Activated naive CD8-positive, alpha-beta T cell treated with anti-CD3 and anti-CD28 coated beads, Interleukin-2, amount 50 U/mL, for 16 hours (primary cell): ENCODE data around the gene MAPKAPK3.

Experiments
- DNase-seq: peaks from one replicate; pipeline ENCODE4 v3.0.0-alpha.2; 2020; ENCODE audit warnings: low read depth, low spot score

MAPKAPK3 gene

DNA sequence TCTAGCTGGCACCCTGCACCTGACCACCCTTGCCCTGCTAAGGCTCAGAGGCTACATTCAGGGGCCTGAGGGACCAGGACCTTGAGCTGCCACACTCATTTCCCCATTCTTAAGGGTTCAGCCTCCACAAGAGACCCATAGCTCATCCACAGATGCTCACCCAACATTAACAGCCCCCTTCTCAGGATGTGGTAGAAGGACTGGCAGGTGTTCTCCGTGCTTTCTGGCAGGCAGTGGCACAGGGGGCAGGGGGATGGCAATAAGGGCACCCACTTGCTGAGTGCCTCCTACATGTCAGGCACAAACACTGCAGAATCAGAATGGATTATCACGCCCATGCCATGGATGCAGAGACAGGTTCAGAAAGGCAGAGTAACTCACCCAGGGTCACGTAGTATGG is 9.4 kb downstream of the MAPKAPK3 start:
- DNase-seq: no peak

DNA sequence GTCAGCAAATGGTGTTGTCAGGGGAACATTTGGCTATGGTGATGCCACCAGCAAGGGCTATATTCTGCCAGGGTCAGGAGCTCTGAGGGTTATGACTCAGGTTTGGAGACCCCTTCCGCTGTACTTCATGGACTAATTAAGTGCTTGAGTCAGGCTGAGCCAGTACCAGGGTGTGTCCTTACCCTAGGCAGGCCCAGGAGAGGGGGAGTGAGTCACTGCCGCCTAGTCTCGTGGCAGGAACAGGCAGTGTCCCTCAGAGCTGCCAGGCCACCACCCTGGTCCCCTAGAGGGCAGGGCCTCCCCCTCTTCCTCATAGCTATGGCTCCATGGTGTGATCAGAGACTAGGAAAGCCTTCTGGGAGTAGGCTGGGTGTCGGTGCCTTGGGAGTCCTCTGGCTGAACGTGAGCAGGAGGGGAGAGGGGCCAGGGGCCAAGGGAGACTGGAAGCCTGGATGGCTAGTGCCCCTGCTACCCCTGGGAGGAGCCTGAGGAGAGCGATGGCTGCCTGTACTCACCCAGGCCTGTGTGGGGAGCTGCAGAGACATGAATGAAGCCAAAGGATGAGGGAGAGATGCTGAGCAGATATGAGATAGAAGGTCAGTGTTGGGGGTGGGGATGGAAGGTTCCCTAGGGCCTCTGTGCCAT is 10.6 kb downstream of the MAPKAPK3 start:
- DNase-seq: no peak

GRCh38 chr3:50628601-50629000 is 11.7 kb downstream of the MAPKAPK3 start:
- no peak for DNase-seq

- no peak for DNase-seq
Observed at GRCh38 chr3:50630394-50630793, 13.4 kb downstream of the MAPKAPK3 start.

GRCh38 chr3:50630877-50631276 is 13.9 kb downstream of the MAPKAPK3 start:
- no peak for DNase-seq

DNA sequence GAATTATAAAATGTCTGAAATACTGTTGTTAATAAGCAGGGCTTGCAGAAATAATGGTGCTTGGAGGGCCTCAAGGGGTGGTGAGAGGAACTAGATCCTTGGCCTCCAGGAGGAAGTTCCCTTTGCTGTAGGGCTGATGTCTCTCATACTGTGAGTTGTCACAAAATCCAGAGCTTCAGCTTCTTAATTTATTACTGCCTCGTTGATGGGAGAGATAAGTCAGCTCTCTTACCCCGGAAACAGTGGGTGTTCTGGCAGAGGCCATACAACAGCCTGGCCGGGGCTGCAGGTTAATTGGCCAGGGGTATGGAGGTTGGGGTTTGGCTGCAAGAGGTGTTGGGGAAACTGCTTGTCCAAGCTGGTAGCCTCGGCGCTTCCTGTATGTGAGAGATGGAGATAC is 15.5 kb downstream of the MAPKAPK3 start:
- no peak for DNase-seq

- no peak for DNase-seq
Observed at GRCh38 chr3:50633230-50633790, 16.4 kb downstream of the MAPKAPK3 start.

DNA sequence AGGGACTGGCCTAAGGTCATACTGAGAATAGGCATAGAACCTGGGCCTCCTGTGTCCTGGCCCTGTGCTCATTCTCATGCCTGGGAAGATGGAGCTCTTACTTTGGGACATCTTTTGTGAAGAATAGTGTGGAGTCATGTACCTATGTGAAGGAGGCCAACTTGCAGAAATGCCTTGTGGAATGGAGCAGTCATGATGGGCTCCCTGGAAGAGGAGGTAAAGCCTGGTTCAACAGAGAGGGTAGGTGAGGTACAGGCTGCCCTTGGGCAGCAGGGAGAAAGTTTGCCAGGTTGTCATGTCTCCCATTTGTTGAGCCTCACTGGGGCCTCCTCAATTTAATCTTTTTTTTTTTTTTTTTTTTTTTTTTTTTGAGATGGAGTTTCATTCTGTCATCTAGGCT is 18.1 kb downstream of the MAPKAPK3 start:
- DNase-seq: no peak

- DNase-seq: no peak
Observed at GRCh38 chr3:50637011-50637410, 20.1 kb downstream of the MAPKAPK3 start.

- no peak for DNase-seq
Observed at GRCh38 chr3:50637945-50638344, 21.0 kb downstream of the MAPKAPK3 start.

DNA sequence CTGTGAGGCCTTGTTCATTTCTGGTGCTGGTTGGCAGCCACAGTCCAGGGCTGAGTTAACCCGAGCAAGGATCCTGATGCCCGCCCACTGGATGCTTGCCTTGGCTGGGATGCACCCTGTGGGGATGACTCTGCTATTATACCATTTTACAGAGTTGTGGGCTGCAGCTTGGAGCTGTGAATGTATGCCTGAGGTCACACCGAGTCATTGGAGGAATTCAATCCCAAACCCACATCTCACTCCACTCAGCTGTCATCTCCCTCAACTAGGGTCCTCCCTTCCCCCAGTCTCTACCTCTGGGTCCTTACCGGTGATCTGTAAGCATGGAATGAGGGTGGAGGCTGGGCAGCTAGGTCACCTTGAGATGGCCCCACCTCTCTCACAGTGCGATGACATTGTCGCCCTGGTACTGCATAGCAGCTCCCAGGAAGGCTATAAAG is 22.1 kb downstream of the MAPKAPK3 start:
- DNase-seq: no peak

- DNase-seq: no peak
Observed at GRCh38 chr3:50642382-50642781, 25.4 kb downstream of the MAPKAPK3 start.

GRCh38 chr3:50644561-50644960 is 27.6 kb downstream of the MAPKAPK3 start:
- DNase-seq: no peak

DNA sequence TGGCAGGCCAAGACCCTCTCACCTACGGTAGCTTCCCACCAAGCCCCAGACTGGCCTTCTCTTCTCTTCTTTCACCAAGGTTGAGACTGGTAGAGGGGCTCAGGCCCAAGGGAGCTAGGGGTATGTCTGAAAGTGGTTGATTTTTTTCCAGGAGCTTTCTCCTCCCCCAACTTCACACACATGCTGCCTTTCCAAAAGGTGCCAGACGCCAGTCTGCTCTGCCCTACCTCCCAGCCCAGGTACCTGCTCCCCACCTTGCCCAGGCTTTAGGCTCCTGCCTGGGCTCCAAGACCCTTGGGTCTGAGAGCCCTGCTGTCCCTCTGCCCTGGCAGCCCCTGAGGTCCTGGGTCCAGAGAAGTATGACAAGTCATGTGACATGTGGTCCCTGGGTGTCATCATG is 28.4 kb downstream of the MAPKAPK3 start:
- no peak for DNase-seq

DNA sequence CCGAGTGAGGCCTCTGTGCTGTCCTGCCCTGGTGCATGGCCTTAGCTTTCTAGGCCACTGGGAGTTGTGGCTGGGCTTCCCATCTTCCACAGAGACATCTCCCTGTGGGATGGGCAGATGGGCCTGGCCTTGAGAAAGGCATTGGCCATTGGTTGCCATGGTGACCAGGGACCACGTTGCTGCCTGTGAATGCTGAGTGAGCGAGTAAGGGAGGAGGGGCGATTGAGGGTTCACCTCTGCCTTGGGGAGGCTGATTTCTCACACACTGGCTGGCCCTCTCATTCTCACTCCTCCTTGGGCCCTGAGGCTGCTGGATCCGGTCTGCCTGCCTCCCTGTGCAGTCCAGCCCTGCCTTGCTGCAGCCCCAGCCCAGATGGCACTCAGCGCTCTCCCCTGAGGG is 31.4 kb downstream of the MAPKAPK3 start:
- DNase-seq: no peak

- DNase-seq: no peak
Observed at GRCh38 chr3:50648944-50649343, 32.0 kb downstream of the MAPKAPK3 start.

DNA sequence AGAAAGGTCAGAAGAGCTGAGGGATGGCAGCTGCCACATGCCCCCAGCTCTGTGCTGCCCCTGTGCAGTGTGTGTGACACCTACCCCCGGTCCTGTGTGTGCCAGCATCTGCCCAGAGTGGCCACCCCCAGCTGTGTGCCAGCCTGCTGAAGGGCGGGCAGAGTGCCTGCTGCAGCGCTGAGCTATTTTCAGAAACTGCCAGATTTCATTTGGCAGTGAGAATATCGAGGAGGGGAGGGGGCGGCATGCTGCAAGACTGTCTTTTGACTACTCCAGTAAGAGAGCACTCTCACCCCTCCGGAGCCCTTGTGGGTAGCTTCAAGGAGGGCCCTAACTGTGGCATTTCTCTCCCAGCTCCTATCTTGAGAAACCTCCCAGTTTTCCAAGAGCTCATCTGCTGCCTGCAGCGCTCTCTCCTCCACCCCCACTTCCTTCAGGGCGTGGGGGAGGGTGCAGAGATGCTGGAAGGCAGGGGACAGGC is 32.5 kb downstream of the MAPKAPK3 start:
- no peak for DNase-seq

GRCh38 chr3:50650018-50650417 is 33.1 kb downstream of the MAPKAPK3 start:
- DNase-seq: no peak

DNA sequence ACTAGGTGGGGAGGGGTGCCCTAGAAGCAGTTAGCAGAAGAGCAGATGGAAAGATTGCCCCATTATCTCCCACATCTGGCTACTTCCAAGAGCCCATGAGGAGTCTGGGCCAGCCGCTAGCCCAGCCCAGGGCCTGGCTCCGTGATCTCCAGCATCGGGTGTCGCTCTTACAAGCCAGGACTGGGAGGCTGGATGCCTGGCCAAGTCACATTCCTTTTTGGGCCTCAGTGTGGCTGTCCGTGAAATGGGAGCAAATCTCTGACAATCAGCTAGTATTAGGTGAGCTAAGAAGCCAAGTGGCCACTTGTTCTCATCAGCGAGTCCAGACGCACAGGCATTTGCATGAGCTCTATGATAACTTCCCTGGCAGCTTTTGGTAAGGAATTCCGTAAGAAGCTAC is 34.5 kb downstream of the MAPKAPK3 start:
- no peak for DNase-seq

GRCh38 chr3:50651920-50652529 is 35.1 kb downstream of the MAPKAPK3 start:
- no peak for DNase-seq

- peak; percentile 14 for DNase-seq
Observed at GRCh38 chr3:50652709-50653108, 35.8 kb downstream of the MAPKAPK3 start.

- DNase-seq: no peak
Observed at GRCh38 chr3:50653937-50654595, 37.1 kb downstream of the MAPKAPK3 start.
